PC-3 (cell line): ENCODE data around the gene MTCH1. TPM values are rescaled to one million over a fixed set of nuclear protein-coding genes. Genes with fewer than 3 reads are reported as not detected.

ENCODE experiments used
- ATAC-seq: fragments of 200-7000 bp; cut with Tn5 transposase; 2 replicates; pipeline ENCODE4 v1.9.1; 2020; ENCODE audit warnings: mild to moderate bottlenecking, moderate library complexity
- BruUV-seq: library from RNA; stranded (reverse); fragments of 400-500 nt; replicated peaks from 2 replicates; lab custom pipeline; 2021; lab: Mats Ljungman, UMichigan
- CTCF ChIA-PET: fragments of 300-600 bp; sonication (Branson Sonifier 250); formaldehyde crosslinking; loops from one replicate; lab custom pipeline; 2022; ENCODE audit warnings: antibody characterized with exemption; lab: Charles Lee
- POLR2A ChIA-PET: fragments of 300-600 bp; sonication (Branson Sonifier 250); formaldehyde crosslinking; loops from one replicate; lab custom pipeline; 2022; ENCODE audit warnings: antibody characterized with exemption; ENCODE audit not compliant: unreplicated experiment; lab: Charles Lee
- DNase-seq: peaks from one replicate; pipeline ENCODE4 v3.0.0-alpha.2; 2015
- H2AFZ ChIP-seq: fragments of 300-600 bp; sonication (generic); 2 replicates; pipeline ENCODE4 v1.6.0; 2016; ENCODE audit warnings: antibody characterized with exemption, low read length
- H3F3A ChIP-seq: fragments of 300-600 bp; sonication (generic); one replicate; pipeline ENCODE4 v1.6.0; 2017; ENCODE audit warnings: antibody characterized with exemption, low read length, control low read depth, mild to moderate bottlenecking; ENCODE audit not compliant: unreplicated experiment
- H3K27ac ChIP-seq: fragments of 300-600 bp; sonication (generic); 2 replicates; pipeline ENCODE4 v1.5.1; 2016; ENCODE audit warnings: mild to moderate bottlenecking, low read length
- H3K27me3 ChIP-seq: fragments of 300-600 bp; sonication (generic); 2 replicates; pipeline ENCODE4 v1.6.1; 2016; ENCODE audit warnings: low read length, mixed read lengths
- H3K36me3 ChIP-seq: fragments of 300-600 bp; sonication (generic); 2 replicates; pipeline ENCODE4 v1.6.1; 2016; ENCODE audit warnings: low read depth, mixed run types, low read length, mixed read lengths
- H3K4me1 ChIP-seq: fragments of 300-600 bp; sonication (generic); 2 replicates; pipeline ENCODE4 v1.5.1; 2016; ENCODE audit warnings: low read length; ENCODE audit not compliant: insufficient read depth
- H3K4me2 ChIP-seq: fragments of 300-600 bp; sonication (generic); 2 replicates; pipeline ENCODE4 v1.6.0; 2016; ENCODE audit warnings: low read length
- H3K4me3 ChIP-seq: fragments of 300-600 bp; sonication (generic); 2 replicates; pipeline ENCODE4 v1.5.1; 2016; ENCODE audit warnings: mild to moderate bottlenecking, low read length, mixed read lengths
- H3K79me2 ChIP-seq: fragments of 300-600 bp; sonication (generic); 2 replicates; pipeline ENCODE4 v1.6.1; 2017; ENCODE audit warnings: low read length, mixed read lengths
- H3K9ac ChIP-seq: fragments of 300-600 bp; sonication (generic); 2 replicates; pipeline ENCODE4 v1.6.0; 2016; ENCODE audit warnings: mild to moderate bottlenecking, low read length
- H3K9me2 ChIP-seq: fragments of 300-600 bp; sonication (generic); replicated peaks from 2 replicates; pipeline ENCODE4 v1.6.1; 2016; ENCODE audit warnings: mixed run types, low read length, mixed read lengths
- H3K9me3 ChIP-seq: fragments of 300-600 bp; sonication (generic); 2 replicates; pipeline ENCODE4 v1.6.1; 2016; ENCODE audit warnings: low read length, mixed read lengths
- H4K20me1 ChIP-seq: fragments of 300-600 bp; sonication (generic); 2 replicates; pipeline ENCODE4 v1.6.1; 2016; ENCODE audit warnings: low read length, mixed read lengths
- EZH2 ChIP-seq: fragments of 300-600 bp; sonication (generic); IDR thresholded peaks from one replicate; pipeline ENCODE4 v1.6.1; 2017; ENCODE audit warnings: antibody characterized with exemption, mild to moderate bottlenecking, low read length; ENCODE audit not compliant: unreplicated experiment
- EZH2phosphoT487 ChIP-seq: fragments of 300-600 bp; sonication (generic); IDR thresholded peaks from 2 replicates; pipeline ENCODE4 v1.6.1; 2018; ENCODE audit warnings: mild to moderate bottlenecking, antibody characterized with exemption, low read length, borderline replicate concordance
- intact Hi-C: fragments of 100-400 bp; cut with micrococcal nuclease; formaldehyde crosslinking; loops from 2 replicates; pipeline ENCODE4 v1.9.0; 2023
- total RNA-seq: library from RNA; depleted of rRNA; stranded (reverse); fragments of >200 nt; gene quantifications from 2 replicates; pipeline ENCODE4 v1.2.3, GENCODE V29; 2014
- TF ChIP-seq, protein P1 (sequence below): fragments of 300-600 bp; sonication (generic); conservative IDR thresholded peaks from 2 replicates; pipeline ENCODE4 v1.5.1; 2017; ENCODE audit warnings: antibody characterized with exemption, low read depth, mild to moderate bottlenecking, low read length

Gene MTCH1
- total RNA-seq, 1 experiment from 2014 or later: 253 TPM

DNA sequence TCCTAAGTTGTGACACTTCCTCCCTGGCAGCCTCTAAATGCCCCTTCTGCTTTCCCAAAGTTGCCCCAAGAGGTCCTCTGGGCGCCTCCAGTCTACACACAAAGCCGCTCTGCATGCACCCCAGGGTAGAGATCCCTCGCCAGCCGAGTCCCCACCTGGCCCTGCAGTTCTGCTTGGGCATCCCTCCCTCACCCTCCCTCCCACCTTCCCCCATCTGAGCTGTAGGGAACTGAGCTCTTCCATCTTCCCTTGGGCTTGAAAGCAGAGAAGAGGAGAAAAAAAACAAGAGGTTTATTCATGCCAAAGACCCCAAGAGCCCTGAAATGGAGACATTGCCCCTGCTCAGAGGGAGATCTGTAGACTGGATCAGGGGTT, 13.7 kb upstream of the MTCH1 start:
- H3K79me2 ChIP-seq: no peaks in the 10 kb centered on the region
- no peak overlapping the region for H3K4me2 ChIP-seq
- no peaks in the 10 kb centered on the region for H4K20me1 ChIP-seq
- no peaks in the 10 kb centered on the region for H3K4me1 ChIP-seq
- intact Hi-C loops: no loop called here
- H3K9me3 ChIP-seq: no peaks in the 10 kb centered on the region
- no peaks in the 10 kb centered on the region for H3K9me2 ChIP-seq
- no peaks in the 10 kb centered on the region for H3F3A ChIP-seq
- H3K9ac ChIP-seq: no peak overlapping the region
- H3K27ac ChIP-seq: no peak overlapping the region
- TF ChIP-seq EZH2 (no peak), EZH2phosphoT487 (no peak)
- TF ChIP-seq, protein P1, sequence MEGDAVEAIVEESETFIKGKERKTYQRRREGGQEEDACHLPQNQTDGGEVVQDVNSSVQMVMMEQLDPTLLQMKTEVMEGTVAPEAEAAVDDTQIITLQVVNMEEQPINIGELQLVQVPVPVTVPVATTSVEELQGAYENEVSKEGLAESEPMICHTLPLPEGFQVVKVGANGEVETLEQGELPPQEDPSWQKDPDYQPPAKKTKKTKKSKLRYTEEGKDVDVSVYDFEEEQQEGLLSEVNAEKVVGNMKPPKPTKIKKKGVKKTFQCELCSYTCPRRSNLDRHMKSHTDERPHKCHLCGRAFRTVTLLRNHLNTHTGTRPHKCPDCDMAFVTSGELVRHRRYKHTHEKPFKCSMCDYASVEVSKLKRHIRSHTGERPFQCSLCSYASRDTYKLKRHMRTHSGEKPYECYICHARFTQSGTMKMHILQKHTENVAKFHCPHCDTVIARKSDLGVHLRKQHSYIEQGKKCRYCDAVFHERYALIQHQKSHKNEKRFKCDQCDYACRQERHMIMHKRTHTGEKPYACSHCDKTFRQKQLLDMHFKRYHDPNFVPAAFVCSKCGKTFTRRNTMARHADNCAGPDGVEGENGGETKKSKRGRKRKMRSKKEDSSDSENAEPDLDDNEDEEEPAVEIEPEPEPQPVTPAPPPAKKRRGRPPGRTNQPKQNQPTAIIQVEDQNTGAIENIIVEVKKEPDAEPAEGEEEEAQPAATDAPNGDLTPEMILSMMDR: no peak
- H2AFZ ChIP-seq: no peak overlapping the region
- ChIA-PET POLR2A (no interaction called here), CTCF (no interaction called here)
- no peak for ATAC-seq
- H3K27me3 ChIP-seq: no peaks in the 10 kb centered on the region
- no peaks in the 10 kb centered on the region for H3K36me3 ChIP-seq
- no peak overlapping the region for H3K4me3 ChIP-seq
- DNase-seq: no peak
- no TSS peak for BruUV-seq

DNA sequence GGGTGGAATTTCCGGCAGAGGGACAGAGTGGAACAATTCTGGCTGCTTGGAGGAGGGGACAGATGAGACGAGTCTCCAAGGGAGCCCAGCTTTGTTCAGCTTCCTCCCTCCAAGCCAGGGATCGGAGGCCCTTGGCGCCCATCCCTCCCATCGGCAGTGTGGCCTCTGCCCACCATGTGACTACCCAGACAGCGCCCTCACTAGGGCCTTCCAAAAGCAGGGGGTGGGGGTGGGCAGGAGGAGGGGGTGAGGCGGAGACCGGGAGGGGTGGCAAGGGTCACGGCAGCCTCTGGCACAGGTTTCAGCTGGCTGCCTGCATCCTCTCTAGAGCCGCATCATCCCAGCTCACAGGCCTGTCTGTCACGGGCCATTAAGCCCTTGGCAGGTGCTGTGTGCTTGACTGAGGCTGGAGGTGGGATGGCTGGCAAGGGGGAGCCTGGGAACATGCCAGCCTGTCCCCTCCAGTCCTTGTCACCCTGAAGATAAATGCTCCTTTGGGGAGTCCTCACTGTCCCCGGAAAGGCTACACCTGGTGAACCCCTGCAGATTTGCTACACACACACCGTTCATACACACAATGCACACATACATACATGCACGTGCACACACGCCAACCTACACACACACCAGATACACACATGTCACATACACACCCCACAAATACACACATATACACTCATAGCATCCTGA, 13.2 kb upstream of the MTCH1 start:
- ChIA-PET CTCF (no interaction called here), POLR2A (no interaction called here)
- Histone ChIP-seq H3K4me2 (no peak overlapping the region), H3K9ac (no peak overlapping the region), H3K9me2 (no peaks in the 10 kb centered on the region), H3K27me3 (no peaks in the 10 kb centered on the region), H3K79me2 (no peaks in the 10 kb centered on the region), H3K4me3 (no peak overlapping the region), H3K4me1 (no peaks in the 10 kb centered on the region), H3K9me3 (no peaks in the 10 kb centered on the region), H4K20me1 (no peaks in the 10 kb centered on the region), H3F3A (no peaks in the 10 kb centered on the region), H2AFZ (no peak overlapping the region), H3K27ac (no peak overlapping the region), H3K36me3 (no peaks in the 10 kb centered on the region)
- no TSS peak for BruUV-seq
- DNase-seq: no peak
- intact Hi-C loops: no loop called here
- no peak for ATAC-seq
- TF ChIP-seq, protein P1: no peak
- TF ChIP-seq EZH2: no peak
- no peak for TF ChIP-seq EZH2phosphoT487

DNA sequence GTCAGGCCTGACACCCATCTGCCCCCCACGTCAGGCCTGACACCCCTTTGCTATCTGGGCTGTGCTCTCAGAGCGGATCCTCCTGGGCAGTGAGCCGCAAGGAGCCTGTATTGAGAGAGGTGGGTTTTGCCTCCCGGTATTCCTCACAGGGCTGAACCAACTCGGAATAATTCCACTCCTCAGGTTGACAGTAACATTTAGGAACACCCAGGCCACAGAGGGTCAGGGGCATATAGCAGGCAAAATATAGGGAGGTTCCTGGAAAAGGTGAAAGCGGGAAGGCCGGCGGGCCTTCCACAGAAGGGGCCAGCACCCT, 12.7 kb upstream of the MTCH1 start:
- H3F3A ChIP-seq: no peaks in the 10 kb centered on the region
- no peaks in the 10 kb centered on the region for H3K36me3 ChIP-seq
- POLR2A ChIA-PET: interaction anchor here (0.7 kb wide), 1 partner anchor 268 kb away, joined by 3 read pairs; no protein-coding TSS in a partner anchor
- TF ChIP-seq EZH2phosphoT487 (no peak), EZH2 (no peak)
- TF ChIP-seq, protein P1: no peak
- no peak overlapping the region for H3K4me3 ChIP-seq
- CTCF ChIA-PET: no interaction called here
- H3K4me2 ChIP-seq: no peak overlapping the region
- intact Hi-C loops: no loop called here
- DNase-seq (no peak), ATAC-seq (no peak)
- H3K79me2 ChIP-seq: no peaks in the 10 kb centered on the region
- no peaks in the 10 kb centered on the region for H3K27me3 ChIP-seq
- BruUV-seq: no TSS peak
- H4K20me1 ChIP-seq: no peaks in the 10 kb centered on the region
- H3K27ac ChIP-seq: no peak overlapping the region
- no peak overlapping the region for H2AFZ ChIP-seq
- no peak overlapping the region for H3K9ac ChIP-seq
- no peaks in the 10 kb centered on the region for H3K9me2 ChIP-seq
- H3K4me1 ChIP-seq: no peaks in the 10 kb centered on the region
- no peaks in the 10 kb centered on the region for H3K9me3 ChIP-seq
